Endothelial cell of umbilical vein (primary cell): Measurements from ENCODE around the gene CPNE5. TPM values are rescaled to one million over a fixed set of nuclear protein-coding genes. Genes with fewer than 3 reads are reported as not detected.

ENCODE experiments used
- BruUV-seq: library from RNA; stranded (reverse); fragments of 400-500 nt; replicated peaks from 2 replicates; lab custom pipeline; 2021; lab: Mats Ljungman, UMichigan
- CTCF ChIA-PET: fragments of 300-600, 350-600 bp; sonication (Branson Sonifier 250); formaldehyde crosslinking; loops from one replicate; lab custom pipeline; 2021; ENCODE audit warnings: antibody characterized with exemption, inconsistent platforms; lab: Charles Lee
- POLR2A ChIA-PET: fragments of 300-600, 350-600 bp; sonication (Branson Sonifier 250); formaldehyde crosslinking; loops from one replicate; lab custom pipeline; 2021; ENCODE audit warnings: antibody characterized with exemption, inconsistent platforms; lab: Charles Lee
- DNase-seq: peaks from one replicate; pipeline ENCODE4 v3.0.0-alpha.2; 2011; ENCODE audit warnings: low read depth, low spot score
- FAIRE-seq: peaks from 2 replicates; lab custom pipeline; 2011; peaks lifted over from hg19 to GRCh38; lab: Jason Lieb, UNC
- H2AFZ ChIP-seq: 2 replicates; pipeline ENCODE4 v1.6.0; 2012; ENCODE audit warnings: low read depth, low read length, control low read depth, inconsistent platforms
- H3K27ac ChIP-seq: 2 replicates; pipeline ENCODE4 v1.5.1; 2011; ENCODE audit warnings: low read depth, mild to moderate bottlenecking, control low read depth, low read length, moderate library complexity; ENCODE audit not compliant: insufficient read depth
- H3K27me3 ChIP-seq, 2 experiments: 2 replicates each; pipeline versions ENCODE4 v1.6.0 to v1.6.1; 2011; ENCODE audit warnings: low read length in 2 of 2, mixed read lengths in 1 of 2; ENCODE audit not compliant: control insufficient read depth in 2 of 2, insufficient read depth in 2 of 2
- H3K36me3 ChIP-seq, 2 experiments: 2 replicates in 1 of 2; 3 replicates in 1 of 2; pipeline ENCODE4 v1.5.1; 2011; ENCODE audit warnings: low read length in 2 of 2, mild to moderate bottlenecking in 1 of 2, moderate library complexity in 1 of 2; ENCODE audit not compliant: control insufficient read depth in 2 of 2, insufficient read depth in 2 of 2; ENCODE audit errors: extremely low read depth in 1 of 2
- H3K4me1 ChIP-seq: 3 replicates; pipeline ENCODE4 v1.5.1; 2011; ENCODE audit warnings: mild to moderate bottlenecking, low read length; ENCODE audit not compliant: control insufficient read depth, insufficient read depth; ENCODE audit errors: extremely low read depth
- H3K4me2 ChIP-seq: 2 replicates; pipeline ENCODE4 v1.6.1; 2011; ENCODE audit warnings: low read length, control low read depth, mixed read lengths; ENCODE audit not compliant: insufficient read depth
- H3K4me3 ChIP-seq, 3 experiments: fragments of 200-600 bp in 1 of 3; sonication (generic), shearing (Covaris generic) in 1 of 3; replicated peaks in 1 of 3; 2 replicates each; pipeline ENCODE4 v1.5.1; 2011 to 2016; ENCODE audit warnings: control low read depth in 3 of 3, low read length in 3 of 3, mild to moderate bottlenecking in 2 of 3, inconsistent platforms in 1 of 3, low read depth in 1 of 3, moderate library complexity in 1 of 3; ENCODE audit not compliant: insufficient read depth in 1 of 3
- H3K79me2 ChIP-seq: 2 replicates; pipeline ENCODE4 v1.6.0; 2012; ENCODE audit warnings: low read length, inconsistent platforms; ENCODE audit not compliant: control insufficient read depth, insufficient read depth
- H3K9ac ChIP-seq: replicated peaks from 2 replicates; pipeline ENCODE3; 2011; ENCODE audit warnings: low read length, control low read depth; ENCODE audit not compliant: insufficient read depth; ENCODE audit errors: extremely low read depth
- H3K9me1 ChIP-seq: replicated peaks from 3 replicates; pipeline ENCODE4 v1.6.0; 2011; ENCODE audit warnings: mild to moderate bottlenecking, low read length; ENCODE audit not compliant: control insufficient read depth, insufficient read depth; ENCODE audit errors: extremely low read depth
- H3K9me3 ChIP-seq: replicated peaks from 2 replicates; pipeline ENCODE4 v1.5.1; 2012; ENCODE audit warnings: low read length, inconsistent platforms; ENCODE audit not compliant: control insufficient read depth, insufficient read depth
- H4K20me1 ChIP-seq: replicated peaks from 2 replicates; pipeline ENCODE3; 2011; ENCODE audit warnings: mild to moderate bottlenecking, low read length; ENCODE audit not compliant: control insufficient read depth, insufficient read depth; ENCODE audit errors: extremely low read depth
- CTCF ChIP-seq, 2 donors: IDR thresholded peaks; 1 replicate in 1 of 2; 2 replicates in 1 of 2; pipeline ENCODE4 v1.5.1; 2011; ENCODE audit warnings: low read length in 2 of 2, mild to moderate bottlenecking in 2 of 2, moderate library complexity in 2 of 2, control low read depth in 1 of 2, inconsistent platforms in 1 of 2, low read depth in 1 of 2; ENCODE audit not compliant: insufficient read depth in 1 of 2; ENCODE audit errors: extremely low read depth in 1 of 2
- FOS ChIP-seq: IDR thresholded peaks from 2 replicates; pipeline ENCODE4 v1.6.1; 2011; ENCODE audit warnings: mild to moderate bottlenecking, low read length, moderate library complexity, borderline replicate concordance; ENCODE audit not compliant: insufficient read depth
- GATA2 ChIP-seq: IDR thresholded peaks from 2 replicates; pipeline ENCODE4 v1.7.0; 2011; ENCODE audit warnings: low read depth, mild to moderate bottlenecking, moderate library complexity, mixed read lengths, low read length; ENCODE audit not compliant: insufficient read length, insufficient read depth
- MYC ChIP-seq: IDR thresholded peaks from one replicate; pipeline ENCODE4 v1.6.1; 2011; ENCODE audit warnings: mild to moderate bottlenecking, low read depth, low read length
- POLR2A ChIP-seq: IDR thresholded peaks from 2 replicates; pipeline ENCODE4 v1.6.1; 2012; ENCODE audit warnings: low read depth, mild to moderate bottlenecking, control low read depth, low read length
- POLR2AphosphoS5 ChIP-seq: IDR thresholded peaks from 2 replicates; pipeline ENCODE4 v1.6.1; 2012; ENCODE audit warnings: low read depth, mild to moderate bottlenecking, control low read depth, low read length, moderate library complexity; ENCODE audit not compliant: insufficient read depth
- dilution Hi-C: fragments of 300-500 bp; cut with MboI; formaldehyde crosslinking; loops from one replicate; pipeline ENCODE4 v1.15.0; 2019; ENCODE audit warnings: low sequenced_read_pairs; ENCODE audit not compliant: extremely low pct_ligation_motif_present
- intact Hi-C: fragments of 100-400 bp; cut with micrococcal nuclease; formaldehyde crosslinking; loops from one replicate; pipeline ENCODE4 v1.10.0; 2022
- polyA plus RNA-seq, 4 experiments: library from polyadenylated mRNA; depleted of rRNA in 3 of 4; stranded (reverse) in 3 of 4; unstranded in 1 of 4; fragments of >200 nt; gene quantifications; 2 replicates each; pipeline versions ENCODE4 v1.2.1 to v1.2.3, GENCODE V29; 2011 to 2012; ENCODE audit warnings: missing spikeins in 1 of 4
- total RNA-seq: library from RNA; stranded (reverse); gene quantifications from 2 replicates; pipeline ENCODE4 v1.2.3, GENCODE V29; 2021

The CPNE5 gene
- total and polyA plus RNA-seq, 2 donors (not counting 3 experiments of a cell fraction or from before 2014, with no cell fraction given): 18.8 to 49.4 TPM

GRCh38 chr6:36727505-36728021 is 111.7 kb downstream of the CPNE5 start:
- peaks cover 2% of the 10 kb centered on the region for H3K4me1 ChIP-seq
- no peak for TF ChIP-seq CTCF (IDR thresholded peaks at IDR 0.05; ENCODE audit: extremely low read depth in 1 of 2, insufficient read depth in 1 of 2, low read depth in 1 of 2, low read length in 2 of 2)
- no peak for TF ChIP-seq POLR2A
- no peak for TF ChIP-seq POLR2AphosphoS5
- no peak for TF ChIP-seq MYC
- DNase-seq (no peak), FAIRE-seq (no peak)
- no peaks in the 10 kb centered on the region for H3K9me3 ChIP-seq
- no TSS peak for BruUV-seq
- H4K20me1 ChIP-seq: no peaks in the 10 kb centered on the region
- no peak overlapping the region for H3K27ac ChIP-seq
- no peak overlapping the region for H3K9ac ChIP-seq
- ChIA-PET POLR2A (no interaction called here), CTCF (interaction anchor here (1.0 to 2.0 kb wide), 3 partner anchors 28 to 113 kb away, joined by 3 to 5 read pairs (median 4); no protein-coding TSS in a partner anchor)
- no peak overlapping the region for H2AFZ ChIP-seq
- no peak overlapping the region for H3K4me3 ChIP-seq
- dilution Hi-C loops: no loop called here
- H3K9me1 ChIP-seq: no peaks in the 10 kb centered on the region
- H3K27me3 ChIP-seq: no peaks in the 10 kb centered on the region
- intact Hi-C loops: no loop called here
- H3K4me2 ChIP-seq: no peak overlapping the region
- no peaks in the 10 kb centered on the region for H3K79me2 ChIP-seq
- no peaks in the 10 kb centered on the region for H3K36me3 ChIP-seq

- Histone ChIP-seq H3K27me3 (no peaks in the 10 kb centered on the region), H3K36me3 (no peaks in the 10 kb centered on the region), H2AFZ (no peak overlapping the region), H3K9me1 (no peaks in the 10 kb centered on the region), H3K4me2 (no peak overlapping the region), H3K4me1 (peaks cover 2% of the 10 kb centered on the region), H4K20me1 (no peaks in the 10 kb centered on the region), H3K9me3 (no peaks in the 10 kb centered on the region), H3K27ac (no peak overlapping the region), H3K79me2 (no peaks in the 10 kb centered on the region), H3K9ac (no peak overlapping the region), H3K4me3 (no peak overlapping the region)
- DNase-seq: no peak
- CTCF ChIA-PET: interaction anchor here (1.1 to 5.9 kb wide), 8 partner anchors 34 to 122 kb away, joined by 3 to 79 read pairs (median 5); no protein-coding TSS in a partner anchor
- intact Hi-C loops: loop anchor here (2.0 kb wide), 1 partner anchor 45 kb away; no protein-coding TSS in a partner anchor
- dilution Hi-C loops: no loop called here
- no peak for TF ChIP-seq POLR2A
- no peak for TF ChIP-seq POLR2AphosphoS5
- TF ChIP-seq GATA2: no peak
- no peak for TF ChIP-seq CTCF (IDR thresholded peaks at IDR 0.05; ENCODE audit: extremely low read depth in 1 of 2, insufficient read depth in 1 of 2, low read depth in 1 of 2, low read length in 2 of 2)
- TF ChIP-seq FOS: no peak
- POLR2A ChIA-PET: no interaction called here
- no TSS peak for BruUV-seq
- no peak for FAIRE-seq
These were observed 113.7 kb downstream of the CPNE5 start for GRCh38 chr6:36725581-36725980.
